Caco-2 (cell line): ENCODE data around the gene DBR1. TPM values are rescaled to one million over a fixed set of nuclear protein-coding genes. Genes with fewer than 3 reads are reported as not detected.

ENCODE experiments used
- BruUV-seq: library from RNA; stranded (reverse); fragments of 400-500 nt; replicated peaks from 2 replicates; lab custom pipeline; 2021; lab: Mats Ljungman, UMichigan
- CTCF ChIA-PET: fragments of 300-600 bp; sonication (Branson Sonifier 250); formaldehyde crosslinking; loops from one replicate; lab custom pipeline; 2022; ENCODE audit warnings: antibody characterized with exemption; lab: Charles Lee
- POLR2A ChIA-PET: fragments of 300-600 bp; sonication (Branson Sonifier 250); formaldehyde crosslinking; loops from one replicate; lab custom pipeline; 2022; ENCODE audit warnings: antibody characterized with exemption; lab: Charles Lee
- DNase-seq, 2 experiments: peaks; one replicate each; pipeline versions ENCODE4 v3.0.0 to v3.0.0-alpha.2; 2020 to 2022
- H3K27me3 ChIP-seq: replicated peaks from 2 replicates; pipeline ENCODE4 v1.6.0; 2011; ENCODE audit warnings: low read length; ENCODE audit not compliant: control insufficient read depth, insufficient read depth
- H3K36me3 ChIP-seq: 2 replicates; pipeline ENCODE4 v1.5.1; 2011; ENCODE audit warnings: low read length; ENCODE audit not compliant: control insufficient read depth, insufficient read depth
- H3K4me1 ChIP-seq: fragments of 250-450 bp; sonication (Bioruptor Pico); 2 replicates; pipeline ENCODE4 v1.5.1; 2020; ENCODE audit warnings: mild to moderate bottlenecking
- H3K4me3 ChIP-seq: 2 replicates; pipeline ENCODE4 v1.5.1; 2011; ENCODE audit warnings: low read depth, mild to moderate bottlenecking, control low read depth, low read length
- H3K9me3 ChIP-seq: fragments of 250-450 bp; sonication (Bioruptor Pico); 2 replicates; pipeline ENCODE4 v1.5.1; 2020; ENCODE audit warnings: mild to moderate bottlenecking, moderate library complexity
- H3K27ac Mint-ChIP-seq: one replicate; pipeline ENCODE4 v1.8.0; 2022; ENCODE audit warnings: mixed read lengths; ENCODE audit not compliant: unreplicated experiment
- H3K27me3 Mint-ChIP-seq: one replicate; pipeline ENCODE4 v1.8.0; 2022; ENCODE audit warnings: mixed read lengths; ENCODE audit not compliant: insufficient read depth, unreplicated experiment
- H3K36me3 Mint-ChIP-seq: one replicate; pipeline ENCODE4 v1.8.0; 2022; ENCODE audit warnings: mild to moderate bottlenecking, mixed read lengths; ENCODE audit not compliant: insufficient read depth, unreplicated experiment
- H3K4me1 Mint-ChIP-seq: one replicate; pipeline ENCODE4 v1.8.0; 2022; ENCODE audit warnings: low read depth, mixed read lengths; ENCODE audit not compliant: unreplicated experiment
- H3K4me3 Mint-ChIP-seq: one replicate; pipeline ENCODE4 v1.8.0; 2022; ENCODE audit warnings: mild to moderate bottlenecking, moderate library complexity, mixed read lengths; ENCODE audit not compliant: unreplicated experiment
- H3K9me3 Mint-ChIP-seq: one replicate; pipeline ENCODE4 v1.8.0; 2022; ENCODE audit warnings: mixed read lengths; ENCODE audit not compliant: unreplicated experiment
- CTCF ChIP-seq, 2 experiments: fragments of 200-600 bp in 1 of 2; IDR thresholded peaks; 1 replicate in 1 of 2; 2 replicates in 1 of 2; pipeline versions ENCODE4 v1.5.1 to v1.8.0; 2011 to 2022; ENCODE audit warnings: antibody characterized with exemption in 1 of 2, control low read depth in 1 of 2, inconsistent platforms in 1 of 2, low read depth in 1 of 2, low read length in 1 of 2, mild to moderate bottlenecking in 1 of 2, moderate library complexity in 1 of 2; ENCODE audit not compliant: insufficient read depth in 1 of 2, severe bottlenecking in 1 of 2, unreplicated experiment in 1 of 2
- intact Hi-C: fragments of 100-400 bp; cut with micrococcal nuclease; formaldehyde crosslinking; loops from one replicate; pipeline ENCODE4 v1.10.0; 2022; ENCODE audit not compliant: unreplicated experiment
- total RNA-seq: library from RNA; stranded (reverse); gene quantifications from 2 replicates; pipeline ENCODE4 v1.2.3, GENCODE V29; 2022

The DBR1 gene
- total RNA-seq, 1 experiment from 2014 or later = 16.9 TPM

DNA sequence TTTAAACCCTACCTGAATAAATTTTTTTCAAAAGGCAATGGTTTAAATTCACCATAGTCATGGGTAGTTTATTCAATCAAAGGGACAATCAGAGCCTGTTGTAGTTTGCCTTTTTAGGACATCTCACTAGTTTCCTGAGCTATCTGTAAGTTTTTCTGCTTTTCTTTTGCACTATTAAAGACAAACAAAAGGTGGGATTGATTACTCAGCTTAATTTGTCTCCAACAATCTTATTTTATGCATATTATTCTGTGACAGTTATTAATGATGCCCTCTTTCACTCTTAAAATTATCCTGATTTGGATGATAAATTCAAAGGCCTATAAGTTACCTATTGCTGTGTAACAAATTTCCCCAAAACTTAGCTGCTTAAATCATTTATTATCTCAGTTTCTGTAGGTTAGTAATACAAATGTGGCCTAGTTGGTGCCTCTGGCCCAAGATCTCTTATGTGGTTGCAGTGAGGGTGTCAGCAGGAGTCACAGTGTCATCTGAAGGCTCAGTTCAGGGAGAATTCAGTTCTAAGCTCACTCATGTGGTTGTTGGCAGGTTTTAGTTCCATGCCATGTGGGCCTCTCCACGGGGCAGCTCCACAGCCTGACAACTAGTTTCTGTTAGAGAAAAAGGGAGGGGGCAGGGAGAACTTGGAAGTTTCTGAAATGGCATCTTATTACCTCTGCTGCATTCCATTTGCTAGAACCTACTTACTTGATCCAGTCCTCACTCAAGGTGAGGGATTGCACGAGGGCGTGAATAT lies 28.4 kb upstream of the DBR1 start:
- no peak for DNase-seq
- Histone ChIP-seq H3K9me3 (no peaks in the 10 kb centered on the region), H3K4me3 (no peak overlapping the region), H3K27me3 (no peaks in the 10 kb centered on the region), H3K4me1 (no peaks in the 10 kb centered on the region), H3K36me3 (no peaks in the 10 kb centered on the region; the same call in 1 of the 2 replicates)
- no peak overlapping the region for H3K27ac Mint-ChIP-seq
- H3K9me3 Mint-ChIP-seq = no peaks in the 10 kb centered on the region
- H3K4me3 Mint-ChIP-seq = no peak overlapping the region
- H3K4me1 Mint-ChIP-seq = peaks cover 18% of the 10 kb centered on the region
- H3K27me3 Mint-ChIP-seq = no peaks in the 10 kb centered on the region
- no TSS peak for BruUV-seq
- CTCF ChIA-PET = no interaction called here
- TF ChIP-seq CTCF (IDR thresholded peaks at IDR 0.05; ENCODE audit: insufficient read depth in 1 of 2, low read depth in 1 of 2, low read length in 1 of 2, severe bottlenecking in 1 of 2, unreplicated experiment in 1 of 2) = no peak
- intact Hi-C loops = no loop called here
- POLR2A ChIA-PET = no interaction called here
- H3K36me3 Mint-ChIP-seq = no peaks in the 10 kb centered on the region

GRCh38 chr3:138200424-138200823 lies 25.7 kb upstream of the DBR1 start:
- no peak overlapping the region for H3K4me3 ChIP-seq
- intact Hi-C loops = no loop called here
- no peak overlapping the region for H3K4me3 Mint-ChIP-seq
- no peak for DNase-seq
- no peaks in the 10 kb centered on the region for H3K4me1 ChIP-seq
- no TSS peak for BruUV-seq
- H3K4me1 Mint-ChIP-seq = peaks cover 3% of the 10 kb centered on the region
- ChIA-PET CTCF (no interaction called here), POLR2A (no interaction called here)
- TF ChIP-seq CTCF (IDR thresholded peaks at IDR 0.05; ENCODE audit: insufficient read depth in 1 of 2, low read depth in 1 of 2, low read length in 1 of 2, severe bottlenecking in 1 of 2, unreplicated experiment in 1 of 2) = no peak
- no peak overlapping the region for H3K27ac Mint-ChIP-seq
- H3K36me3 ChIP-seq = no peaks in the 10 kb centered on the region; the same call in 1 of the 2 replicates
- H3K9me3 ChIP-seq = no peaks in the 10 kb centered on the region
- no peaks in the 10 kb centered on the region for H3K27me3 ChIP-seq
- no peaks in the 10 kb centered on the region for H3K27me3 Mint-ChIP-seq
- H3K36me3 Mint-ChIP-seq = no peaks in the 10 kb centered on the region
- H3K9me3 Mint-ChIP-seq = no peaks in the 10 kb centered on the region

- Mint-ChIP-seq H3K9me3 (no peaks in the 10 kb centered on the region), H3K4me3 (no peak overlapping the region), H3K27me3 (no peaks in the 10 kb centered on the region), H3K36me3 (no peaks in the 10 kb centered on the region), H3K27ac (no peak overlapping the region), H3K4me1 (no peaks in the 10 kb centered on the region)
- Histone ChIP-seq H3K9me3 (no peaks in the 10 kb centered on the region), H3K36me3 (no peaks in the 10 kb centered on the region; the same call in 1 of the 2 replicates), H3K27me3 (no peaks in the 10 kb centered on the region), H3K4me3 (no peak overlapping the region), H3K4me1 (no peaks in the 10 kb centered on the region)
- BruUV-seq = no TSS peak
- intact Hi-C loops = no loop called here
- ChIA-PET POLR2A (no interaction called here), CTCF (no interaction called here)
- no peak for TF ChIP-seq CTCF (IDR thresholded peaks at IDR 0.05; ENCODE audit: insufficient read depth in 1 of 2, low read depth in 1 of 2, low read length in 1 of 2, severe bottlenecking in 1 of 2, unreplicated experiment in 1 of 2)
- no peak for DNase-seq
Observed at GRCh38 chr3:138199851-138200250, 25.1 kb upstream of the DBR1 start.
